ENCODE measurements around the gene ARV1.

GRCh38 chr1:230939806-230940489, 38.9 kb upstream of the ARV1 start:
- TF ChIP-seq EZH2phosphoT487 (IDR thresholded peaks at IDR 0.05; ENCODE audit: low read depth): no peak
- no peak for TF ChIP-seq CTCF (IDR thresholded peaks at IDR 0.05; ENCODE audit: low read depth, low read length)

Measured in OCI-LY3 (cell line).